ENCODE data around the gene CDIPT. TPM values are rescaled to one million over a fixed set of nuclear protein-coding genes. Genes with fewer than 3 reads are reported as not detected.

The CDIPT gene
- total RNA-seq, 1 donor from 2014 or later = 68.6 TPM

- DNase-seq = no peak
- Histone ChIP-seq H3K4me1 (peaks cover 6% of the 10 kb centered on the region), H3K27me3 (ENCODE audit: low read depth) (no peaks in the 10 kb centered on the region), H3K36me3 (peaks cover 94% of the 10 kb centered on the region), H3K9me3 (replicated peaks) (no peaks in the 10 kb centered on the region), H3K27ac (replicated peaks) (no peak overlapping the region), H3K4me3 (no peak overlapping the region)
- intact Hi-C loops (cut with micrococcal nuclease) = no loop called here
- TF ChIP-seq, protein P1, sequence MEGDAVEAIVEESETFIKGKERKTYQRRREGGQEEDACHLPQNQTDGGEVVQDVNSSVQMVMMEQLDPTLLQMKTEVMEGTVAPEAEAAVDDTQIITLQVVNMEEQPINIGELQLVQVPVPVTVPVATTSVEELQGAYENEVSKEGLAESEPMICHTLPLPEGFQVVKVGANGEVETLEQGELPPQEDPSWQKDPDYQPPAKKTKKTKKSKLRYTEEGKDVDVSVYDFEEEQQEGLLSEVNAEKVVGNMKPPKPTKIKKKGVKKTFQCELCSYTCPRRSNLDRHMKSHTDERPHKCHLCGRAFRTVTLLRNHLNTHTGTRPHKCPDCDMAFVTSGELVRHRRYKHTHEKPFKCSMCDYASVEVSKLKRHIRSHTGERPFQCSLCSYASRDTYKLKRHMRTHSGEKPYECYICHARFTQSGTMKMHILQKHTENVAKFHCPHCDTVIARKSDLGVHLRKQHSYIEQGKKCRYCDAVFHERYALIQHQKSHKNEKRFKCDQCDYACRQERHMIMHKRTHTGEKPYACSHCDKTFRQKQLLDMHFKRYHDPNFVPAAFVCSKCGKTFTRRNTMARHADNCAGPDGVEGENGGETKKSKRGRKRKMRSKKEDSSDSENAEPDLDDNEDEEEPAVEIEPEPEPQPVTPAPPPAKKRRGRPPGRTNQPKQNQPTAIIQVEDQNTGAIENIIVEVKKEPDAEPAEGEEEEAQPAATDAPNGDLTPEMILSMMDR (IDR thresholded peaks at IDR 0.05; ENCODE audit: borderline replicate concordance) = no peak
These were observed 21.4 kb downstream of the CDIPT start for GRCh38 chr16:29841631-29842030.

- no peak for DNase-seq
- intact Hi-C loops (cut with micrococcal nuclease) = no loop called here
- Histone ChIP-seq H3K36me3 (peaks cover 92% of the 10 kb centered on the region), H3K4me3 (no peak overlapping the region), H3K4me1 (peaks cover 6% of the 10 kb centered on the region), H3K27ac (replicated peaks) (no peak overlapping the region), H3K27me3 (ENCODE audit: low read depth) (no peaks in the 10 kb centered on the region), H3K9me3 (replicated peaks) (no peaks in the 10 kb centered on the region)
- TF ChIP-seq, protein P1 (IDR thresholded peaks at IDR 0.05; ENCODE audit: borderline replicate concordance) = no peak
These were observed 22.8 kb downstream of the CDIPT start for GRCh38 chr16:29840240-29840639.

GRCh38 chr16:29839822-29840221, 23.2 kb downstream of the CDIPT start:
- TF ChIP-seq, protein P1 (IDR thresholded peaks at IDR 0.05; ENCODE audit: borderline replicate concordance) = no peak
- no peak overlapping the region for H3K27ac ChIP-seq (replicated peaks)
- H3K27me3 ChIP-seq (ENCODE audit: low read depth) = no peaks in the 10 kb centered on the region
- H3K4me1 ChIP-seq = peaks cover 6% of the 10 kb centered on the region
- intact Hi-C loops (cut with micrococcal nuclease) = no loop called here
- no peak overlapping the region for H3K4me3 ChIP-seq
- peaks cover 92% of the 10 kb centered on the region for H3K36me3 ChIP-seq
- no peaks in the 10 kb centered on the region for H3K9me3 ChIP-seq (replicated peaks)
- no peak for DNase-seq

DNA sequence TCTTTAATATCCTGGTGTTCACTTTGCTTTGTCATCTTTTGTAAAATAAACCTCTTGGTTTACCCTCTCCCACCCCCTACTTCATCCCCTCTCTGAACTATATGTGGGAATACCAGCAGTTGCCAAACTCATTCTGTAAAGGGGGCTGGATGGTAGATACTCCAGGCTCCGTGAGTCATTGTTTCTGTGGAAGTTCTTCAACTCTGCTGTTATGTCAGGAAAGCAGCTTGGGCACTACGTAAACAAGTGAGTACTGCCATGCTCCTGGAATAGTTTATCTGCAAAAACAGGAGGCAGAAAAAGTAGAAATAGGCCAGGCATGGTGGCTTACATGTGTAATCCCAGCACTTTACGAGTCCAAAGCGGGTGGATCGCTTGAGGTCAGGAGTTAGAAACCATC, 25.2 kb downstream of the CDIPT start:
- intact Hi-C loops (cut with micrococcal nuclease) = no loop called here
- no peak overlapping the region for H3K27ac ChIP-seq (replicated peaks)
- H3K4me1 ChIP-seq = peaks cover 6% of the 10 kb centered on the region
- H3K27me3 ChIP-seq (ENCODE audit: low read depth) = no peaks in the 10 kb centered on the region
- H3K4me3 ChIP-seq = no peak overlapping the region
- H3K9me3 ChIP-seq (replicated peaks) = no peaks in the 10 kb centered on the region
- TF ChIP-seq, protein P1 (IDR thresholded peaks at IDR 0.05; ENCODE audit: borderline replicate concordance) = no peak
- H3K36me3 ChIP-seq = peaks cover 96% of the 10 kb centered on the region
- DNase-seq = no peak

DNA sequence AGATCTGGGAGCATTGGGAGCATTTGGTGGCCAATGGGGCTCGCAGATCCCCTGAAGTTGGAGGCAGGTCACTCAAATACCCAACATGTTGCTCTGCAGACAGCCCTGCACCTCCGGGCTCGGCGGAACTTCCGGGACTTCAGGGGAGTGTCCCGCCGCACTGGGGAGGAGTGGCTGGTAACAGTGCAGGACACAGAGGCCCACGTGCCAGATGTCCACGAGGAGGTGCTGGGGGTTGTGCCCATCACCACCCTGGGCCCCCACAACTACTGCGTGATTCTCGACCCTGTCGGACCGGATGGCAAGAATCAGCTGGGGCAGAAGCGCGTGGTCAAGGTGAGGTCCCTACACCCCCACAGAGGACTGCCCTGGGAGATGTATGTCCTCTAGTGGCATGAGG, 26.4 kb downstream of the CDIPT start:
- Histone ChIP-seq H3K9me3 (replicated peaks) (no peaks in the 10 kb centered on the region), H3K27ac (replicated peaks) (no peak overlapping the region), H3K4me3 (no peak overlapping the region), H3K4me1 (peaks cover 8% of the 10 kb centered on the region), H3K27me3 (ENCODE audit: low read depth) (no peaks in the 10 kb centered on the region), H3K36me3 (peaks cover 92% of the 10 kb centered on the region)
- intact Hi-C loops (cut with micrococcal nuclease) = no loop called here
- TF ChIP-seq, protein P1 (IDR thresholded peaks at IDR 0.05; ENCODE audit: borderline replicate concordance) = no peak
- no peak for DNase-seq

- H3K27me3 ChIP-seq (ENCODE audit: low read depth) = no peaks in the 10 kb centered on the region
- TF ChIP-seq, protein P1 (IDR thresholded peaks at IDR 0.05; ENCODE audit: borderline replicate concordance) = no peak
- no peak overlapping the region for H3K4me3 ChIP-seq
- no peak overlapping the region for H3K27ac ChIP-seq (replicated peaks)
- no peaks in the 10 kb centered on the region for H3K9me3 ChIP-seq (replicated peaks)
- intact Hi-C loops (cut with micrococcal nuclease) = no loop called here
- H3K36me3 ChIP-seq = peaks cover 92% of the 10 kb centered on the region
- no peak for DNase-seq
- H3K4me1 ChIP-seq = peaks cover 15% of the 10 kb centered on the region
These were observed 27.1 kb downstream of the CDIPT start for GRCh38 chr16:29835926-29836325.

All from left ventricle myocardium inferior (tissue), 1 donor.